H9 (cell line): Measurements from ENCODE around the gene ZDHHC9. TPM values are rescaled to one million over a fixed set of nuclear protein-coding genes. Genes with fewer than 3 reads are reported as not detected.

ENCODE experiments used
- DNase-seq: peaks from one replicate; pipeline ENCODE4 v3.0.0-alpha.2; 2017
- H2AFZ ChIP-seq: one replicate; pipeline ENCODE4 v1.6.1; 2013; ENCODE audit warnings: mild to moderate bottlenecking, low read length, control low read depth, moderate library complexity
- H2AK5ac ChIP-seq: 2 replicates; pipeline ENCODE4 v1.6.1; 2013; ENCODE audit warnings: low read length, control low read depth, mixed read lengths; ENCODE audit not compliant: insufficient read length
- H2BK120ac ChIP-seq: one replicate; pipeline ENCODE4 v1.6.1; 2013; ENCODE audit warnings: low read depth, mild to moderate bottlenecking, low read length, control low read depth, inconsistent platforms; ENCODE audit not compliant: poor library complexity, severe bottlenecking
- H2BK12ac ChIP-seq: 2 replicates; pipeline ENCODE4 v1.6.1; 2013; ENCODE audit warnings: low read length, control low read depth, mixed read lengths, low read depth; ENCODE audit not compliant: insufficient read length
- H2BK15ac ChIP-seq: 2 replicates; pipeline ENCODE4 v1.6.1; 2013; ENCODE audit warnings: low read depth, low read length, control low read depth
- H2BK20ac ChIP-seq: one replicate; pipeline ENCODE4 v1.6.1; 2013; ENCODE audit warnings: low read depth, mild to moderate bottlenecking, low read length, control low read depth, inconsistent platforms; ENCODE audit not compliant: poor library complexity, severe bottlenecking
- H2BK5ac ChIP-seq: 2 replicates; pipeline ENCODE4 v1.6.1; 2013; ENCODE audit warnings: low read length, control low read depth, mixed read lengths; ENCODE audit not compliant: insufficient read length
- H3K14ac ChIP-seq: 2 replicates; pipeline ENCODE4 v1.6.1; 2013; ENCODE audit warnings: low read length, control low read depth; ENCODE audit not compliant: insufficient read depth
- H3K18ac ChIP-seq: 2 replicates; pipeline ENCODE4 v1.6.1; 2013; ENCODE audit warnings: low read depth, mild to moderate bottlenecking, mixed read lengths, low read length, control low read depth; ENCODE audit not compliant: insufficient read length
- H3K23ac ChIP-seq: 2 replicates; pipeline ENCODE4 v1.6.1; 2013; ENCODE audit warnings: low read length, control low read depth, mixed read lengths, low read depth; ENCODE audit not compliant: insufficient read length
- H3K23me2 ChIP-seq: 2 replicates; pipeline ENCODE4 v1.6.1; 2013; ENCODE audit warnings: low read depth, mild to moderate bottlenecking, mixed read lengths, low read length, control low read depth; ENCODE audit not compliant: insufficient read length, poor library complexity, severe bottlenecking
- H3K27ac ChIP-seq: 2 replicates; pipeline ENCODE4 v1.5.1; 2013; ENCODE audit warnings: low read length, control low read depth, mixed read lengths, low read depth; ENCODE audit not compliant: insufficient read length
- H3K27me3 ChIP-seq: 2 replicates; pipeline ENCODE4 v1.6.1; 2013; ENCODE audit warnings: low read length, control low read depth, inconsistent platforms; ENCODE audit not compliant: insufficient read depth
- H3K4ac ChIP-seq: 2 replicates; pipeline ENCODE4 v1.6.1; 2013; ENCODE audit warnings: low read depth, mild to moderate bottlenecking, control low read depth, inconsistent platforms, low read length, moderate library complexity
- H3K4me1 ChIP-seq: 2 replicates; pipeline ENCODE4 v1.6.1; 2013; ENCODE audit warnings: low read length, control low read depth, inconsistent platforms; ENCODE audit not compliant: insufficient read depth
- H3K4me2 ChIP-seq: 2 replicates; pipeline ENCODE4 v1.6.1; 2013; ENCODE audit warnings: low read length, control low read depth, mixed read lengths; ENCODE audit not compliant: insufficient read length, insufficient read depth
- H3K56ac ChIP-seq: 2 replicates; pipeline ENCODE4 v1.6.1; 2013; ENCODE audit warnings: low read depth, mild to moderate bottlenecking, mixed read lengths, low read length, control low read depth; ENCODE audit not compliant: insufficient read length
- H3K79me1 ChIP-seq: 2 replicates; pipeline ENCODE4 v1.6.1; 2013; ENCODE audit warnings: low read depth, mild to moderate bottlenecking, moderate library complexity, low read length, control low read depth, inconsistent platforms; ENCODE audit not compliant: insufficient read depth, poor library complexity, severe bottlenecking
- H3K79me2 ChIP-seq: 2 replicates; pipeline ENCODE4 v1.6.1; 2013; ENCODE audit warnings: low read length, control low read depth, inconsistent platforms; ENCODE audit not compliant: insufficient read depth
- H3K9ac ChIP-seq: 2 replicates; pipeline ENCODE4 v1.6.1; 2013; ENCODE audit warnings: low read length, control low read depth, mixed read lengths; ENCODE audit not compliant: insufficient read length; ENCODE audit errors: extremely low read depth
- H3K9me3 ChIP-seq: one replicate; pipeline ENCODE4 v1.6.1; 2013; ENCODE audit warnings: low read depth, low read length, inconsistent platforms; ENCODE audit not compliant: control insufficient read depth
- H3T11ph ChIP-seq: one replicate; pipeline ENCODE4 v1.6.1; 2013; ENCODE audit warnings: mild to moderate bottlenecking, low read length, control low read depth, inconsistent platforms
- H4K20me1 ChIP-seq: one replicate; pipeline ENCODE4 v1.6.1; 2013; ENCODE audit not compliant: control insufficient read depth, insufficient read length, insufficient read depth
- H4K5ac ChIP-seq: 2 replicates; pipeline ENCODE4 v1.6.1; 2013; ENCODE audit warnings: low read depth, mild to moderate bottlenecking, mixed read lengths, low read length, control low read depth; ENCODE audit not compliant: insufficient read length
- H4K8ac ChIP-seq: replicated peaks from 2 replicates; pipeline ENCODE4 v1.6.1; 2013; ENCODE audit warnings: low read length, control low read depth, mixed read lengths, low read depth; ENCODE audit not compliant: insufficient read length
- H4K91ac ChIP-seq: 2 replicates; pipeline ENCODE4 v1.6.1; 2013; ENCODE audit warnings: low read depth, mild to moderate bottlenecking, moderate library complexity, mixed read lengths, low read length, control low read depth; ENCODE audit not compliant: insufficient read length
- H3K27ac Mint-ChIP-seq, 3 experiments: 2 replicates in 2 of 3; 3 replicates in 1 of 3; pipeline ENCODE4 v1.8.0; 2020 to 2021; ENCODE audit warnings: mixed read lengths in 3 of 3, mild to moderate bottlenecking in 1 of 3, moderate library complexity in 1 of 3
- H3K27me3 Mint-ChIP-seq: 2 replicates; pipeline ENCODE4 v1.8.0; 2021; ENCODE audit warnings: low read depth, mild to moderate bottlenecking, moderate library complexity, mixed read lengths
- H3K36me3 Mint-ChIP-seq, 3 experiments: 2 replicates in 2 of 3; 3 replicates in 1 of 3; pipeline ENCODE4 v1.8.0; 2020 to 2021; ENCODE audit warnings: low read depth in 3 of 3, mixed read lengths in 3 of 3; ENCODE audit not compliant: insufficient read depth in 1 of 3
- H3K4me1 Mint-ChIP-seq, 2 experiments: 2 replicates each; pipeline ENCODE4 v1.8.0; 2020; ENCODE audit warnings: mixed read lengths in 2 of 2
- H3K4me3 Mint-ChIP-seq, 2 experiments: 2 replicates in 1 of 2; 3 replicates in 1 of 2; pipeline ENCODE4 v1.8.0; 2020 to 2021; ENCODE audit warnings: mild to moderate bottlenecking in 2 of 2, mixed read lengths in 2 of 2, moderate library complexity in 1 of 2
- H3K9me3 Mint-ChIP-seq, 2 experiments: 2 replicates in 1 of 2; 3 replicates in 1 of 2; pipeline ENCODE4 v1.8.0; 2020; ENCODE audit warnings: mild to moderate bottlenecking in 2 of 2, mixed read lengths in 2 of 2, moderate library complexity in 1 of 2
- WGBS: extraction: QIAGEN DNeasy Blood & Tissue Kit; methylation state at CpG from one replicate; pipeline ENCODE4 v1.1.7; 2013; ENCODE audit warnings: missing lambda C conversion rate, low lambda C conversion rate, mixed read lengths; ENCODE audit not compliant: insufficient read length; ENCODE audit errors: extremely low coverage; 5-methylcytosine and 5-hydroxymethylcytosine counted together
- total RNA-seq: library from RNA; stranded (reverse); gene quantifications from 2 replicates; pipeline ENCODE4 v1.2.1, GENCODE V29; 2021
- TF ChIP-seq, protein P1 (sequence below): fragments of 200-600 bp; sonication (generic); conservative IDR thresholded peaks from 3 replicates; pipeline ENCODE4 v1.8.0; 2021; ENCODE audit warnings: antibody characterized with exemption, mild to moderate bottlenecking

ZDHHC9 gene
- total RNA-seq, 1 experiment from 2014 or later = 21.0 TPM

DNA sequence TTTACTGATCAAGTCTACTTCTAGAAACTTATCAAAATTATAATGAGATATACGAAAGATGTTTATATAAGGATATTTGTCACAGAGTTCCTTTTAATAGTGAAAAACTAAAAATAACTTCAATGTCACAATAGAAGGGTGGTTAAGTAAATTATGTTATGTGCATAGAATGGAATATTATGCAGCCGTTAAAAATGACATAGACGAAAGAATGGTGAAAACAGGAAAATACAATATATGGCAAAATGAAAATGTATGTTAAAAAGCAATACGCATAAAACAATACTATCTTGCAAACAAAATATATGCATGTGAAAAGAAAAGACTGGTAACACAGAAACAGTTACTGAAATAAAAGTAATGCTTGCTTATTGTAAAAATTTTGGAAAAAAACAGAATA is 19.1 kb downstream of the ZDHHC9 start:
- no peak overlapping the region for H3T11ph ChIP-seq
- H3K79me2 ChIP-seq = no peaks in the 10 kb centered on the region
- peaks cover 33 to 40% (median 38%) of the 10 kb centered on the region in 3 experiments for H3K36me3 Mint-ChIP-seq
- H3K9me3 Mint-ChIP-seq = peaks cover 0 to 57% of the 10 kb centered on the region in 2 experiments; a peak in 2 of 5 replicates
- H4K91ac ChIP-seq = no peak overlapping the region
- H3K4me2 ChIP-seq = no peak overlapping the region
- H3K79me1 ChIP-seq = no peaks in the 10 kb centered on the region
- H2AK5ac ChIP-seq = no peak overlapping the region
- H3K9me3 ChIP-seq = peaks cover 4% of the 10 kb centered on the region
- WGBS = no CpG with 5 or more reads among the region's 4 CpGs
- H3K56ac ChIP-seq = no peak overlapping the region
- H3K14ac ChIP-seq = no peak overlapping the region
- H3K18ac ChIP-seq = no peak overlapping the region
- no peak overlapping the region for H2BK15ac ChIP-seq
- no peak overlapping the region for H3K23ac ChIP-seq
- TF ChIP-seq, protein P1, sequence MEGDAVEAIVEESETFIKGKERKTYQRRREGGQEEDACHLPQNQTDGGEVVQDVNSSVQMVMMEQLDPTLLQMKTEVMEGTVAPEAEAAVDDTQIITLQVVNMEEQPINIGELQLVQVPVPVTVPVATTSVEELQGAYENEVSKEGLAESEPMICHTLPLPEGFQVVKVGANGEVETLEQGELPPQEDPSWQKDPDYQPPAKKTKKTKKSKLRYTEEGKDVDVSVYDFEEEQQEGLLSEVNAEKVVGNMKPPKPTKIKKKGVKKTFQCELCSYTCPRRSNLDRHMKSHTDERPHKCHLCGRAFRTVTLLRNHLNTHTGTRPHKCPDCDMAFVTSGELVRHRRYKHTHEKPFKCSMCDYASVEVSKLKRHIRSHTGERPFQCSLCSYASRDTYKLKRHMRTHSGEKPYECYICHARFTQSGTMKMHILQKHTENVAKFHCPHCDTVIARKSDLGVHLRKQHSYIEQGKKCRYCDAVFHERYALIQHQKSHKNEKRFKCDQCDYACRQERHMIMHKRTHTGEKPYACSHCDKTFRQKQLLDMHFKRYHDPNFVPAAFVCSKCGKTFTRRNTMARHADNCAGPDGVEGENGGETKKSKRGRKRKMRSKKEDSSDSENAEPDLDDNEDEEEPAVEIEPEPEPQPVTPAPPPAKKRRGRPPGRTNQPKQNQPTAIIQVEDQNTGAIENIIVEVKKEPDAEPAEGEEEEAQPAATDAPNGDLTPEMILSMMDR = no peak
- no peaks in the 10 kb centered on the region; the same call in 1 of the 2 replicates for H3K27me3 Mint-ChIP-seq
- H2BK12ac ChIP-seq = no peak overlapping the region
- no peak overlapping the region for H2BK20ac ChIP-seq
- no peak overlapping the region for H4K5ac ChIP-seq
- DNase-seq = no peak
- H2BK5ac ChIP-seq = no peak overlapping the region
- no peaks in the 10 kb centered on the region for H3K27me3 ChIP-seq
- H3K4me1 ChIP-seq = no peaks in the 10 kb centered on the region; the same call in 1 of the 2 replicates
- no peak overlapping the region for H3K27ac ChIP-seq
- no peak overlapping the region for H3K27ac Mint-ChIP-seq
- no peak overlapping the region for H4K8ac ChIP-seq
- no peak overlapping the region for H3K4ac ChIP-seq
- H2BK120ac ChIP-seq = no peak overlapping the region
- H3K23me2 ChIP-seq = no peaks in the 10 kb centered on the region
- H3K9ac ChIP-seq = no peak overlapping the region
- peaks cover 3% of the 10 kb centered on the region in 2 experiments; a peak in 2 of 4 replicates for H3K4me1 Mint-ChIP-seq
- H4K20me1 ChIP-seq = no peaks in the 10 kb centered on the region
- no peak overlapping the region for H2AFZ ChIP-seq
- H3K4me3 Mint-ChIP-seq = no peak overlapping the region
